BLaER1 treated with 17β-estradiol and CSF1 and Interleukin-3, amounts not matched to agents 10 nM and 100 nM (cell line): ENCODE results near the gene CCT4.
"Not testable (repeated sequence)": the region's sequence is repeated elsewhere in the genome, so short reads cannot be mapped to it uniquely, and the experiment has no call there.

Experiments used
- H3K27ac ChIP-seq, 11 experiments: shearing (Covaris generic); formaldehyde crosslinking; 2 replicates each; pipeline ENCODE4 v1.8.1; 2022
- H3K27me3 ChIP-seq, 11 experiments: shearing (Covaris generic); formaldehyde crosslinking; 2 replicates each; pipeline ENCODE4 v1.8.1; 2022
- H3K36me3 ChIP-seq, 11 experiments: shearing (Covaris generic); formaldehyde crosslinking; 2 replicates each; pipeline ENCODE4 v1.8.1; 2022
- H3K4me1 ChIP-seq, 10 experiments: shearing (Covaris generic); formaldehyde crosslinking; 2 replicates each; pipeline ENCODE4 v1.8.1; 2022
- H3K4me2 ChIP-seq, 11 experiments: shearing (Covaris generic); formaldehyde crosslinking; 2 replicates each; pipeline ENCODE4 v1.8.1; 2022
- H3K4me3 ChIP-seq, 10 experiments: shearing (Covaris generic); formaldehyde crosslinking; 2 replicates each; pipeline ENCODE4 v1.8.1; 2022
- H3K9ac ChIP-seq, 11 experiments: shearing (Covaris generic); formaldehyde crosslinking; 2 replicates each; pipeline ENCODE4 v1.8.1; 2022
- H3K9me3 ChIP-seq, 11 experiments: shearing (Covaris generic); formaldehyde crosslinking; replicated peaks in 1 of 11; 2 replicates each; pipeline ENCODE4 v1.8.1; 2022
- H4K20me1 ChIP-seq, 11 experiments: shearing (Covaris generic); formaldehyde crosslinking; 2 replicates each; pipeline ENCODE4 v1.8.1; 2022
- Cebpa-rat ChIP-seq, 11 experiments: shearing (Covaris generic); IDR thresholded peaks; 2 replicates each; pipeline ENCODE4 v1.8.1; 2022

Gene CCT4

GRCh38 chr2:61887717-61888266, 664 bp downstream of the CCT4 start:
- TF ChIP-seq Cebpa-rat (IDR thresholded peaks at IDR 0.05), result no peak
- Histone ChIP-seq H3K4me1 (peaks cover 20 to 36% (median 24%) of the 10 kb centered on the region in 10 experiments), H3K9me3 (no peaks in the 10 kb centered on the region), H4K20me1 (peaks cover 42 to 54% (median 50%) of the 10 kb centered on the region in 11 experiments; a peak in 21 of 22 replicates), H3K27me3 (no peaks in the 10 kb centered on the region), H3K36me3 (peaks cover 37 to 47% (median 44%) of the 10 kb centered on the region in 11 experiments), H3K4me3 (peak overlapping the region; percentile 79 to 98 (median 90)), H3K4me2 (peak overlapping the region; percentile 82 to 99 (median 91)), H3K27ac (peak overlapping the region; percentile 89 to 97 (median 92)), H3K9ac (peak overlapping the region; percentile 89 to 96 (median 94))

GRCh38 chr2:61885896-61886603, 2.4 kb downstream of the CCT4 start:
- Histone ChIP-seq H3K9ac (peak overlapping the region in 10 of 11 experiments; percentile 89 to 96 (median 94); a peak in 13 of 22 replicates), H3K4me2 (peak overlapping the region; percentile 82 to 99 (median 91)), H3K9me3 (no peaks in the 10 kb centered on the region), H3K4me1 (peaks cover 20 to 36% (median 24%) of the 10 kb centered on the region in 10 experiments), H3K36me3 (peaks cover 53 to 63% (median 61%) of the 10 kb centered on the region in 11 experiments), H3K27ac (no peak overlapping the region), H4K20me1 (peaks cover 47 to 69% (median 58%) of the 10 kb centered on the region in 11 experiments; a peak in 21 of 22 replicates), H3K4me3 (peak overlapping the region; percentile 79 to 98 (median 90); a peak in 14 of 20 replicates), H3K27me3 (no peaks in the 10 kb centered on the region)
- TF ChIP-seq Cebpa-rat (IDR thresholded peaks at IDR 0.05), result no peak

GRCh38 chr2:61882850-61883249, 5.6 kb downstream of the CCT4 start:
- H3K27me3 ChIP-seq, result no peaks in the 10 kb centered on the region
- no peak overlapping the region for H3K9ac ChIP-seq
- no peak overlapping the region for H3K4me3 ChIP-seq
- H3K4me2 ChIP-seq, result no peak overlapping the region
- peaks cover 85 to 95% (median 93%) of the 10 kb centered on the region in 11 experiments for H3K36me3 ChIP-seq
- H3K9me3 ChIP-seq, result no peaks in the 10 kb centered on the region
- no peak overlapping the region for H3K27ac ChIP-seq
- H4K20me1 ChIP-seq, result peaks cover 66 to 98% (median 86%) of the 10 kb centered on the region in 11 experiments; a peak in 21 of 22 replicates
- H3K4me1 ChIP-seq, result peaks cover 14 to 19% (median 15%) of the 10 kb centered on the region in 10 experiments
- no peak for TF ChIP-seq Cebpa-rat (IDR thresholded peaks at IDR 0.05)

GRCh38 chr2:61879351-61879750, 9.1 kb downstream of the CCT4 start:
- not testable (repeated sequence) for H3K27ac ChIP-seq, H3K4me3 ChIP-seq, H3K27me3 ChIP-seq, H3K9ac ChIP-seq, H3K9me3 ChIP-seq, H3K4me1 ChIP-seq, H3K4me2 ChIP-seq
- Histone ChIP-seq H4K20me1 (peaks cover 46 to 98% (median 79%) of the 10 kb centered on the region in 11 experiments; a peak in 21 of 22 replicates), H3K36me3 (peaks cover 98 to 100% (median 100%) of the 10 kb centered on the region in 11 experiments)

GRCh38 chr2:61878761-61879160, 9.7 kb downstream of the CCT4 start:
- Histone ChIP-seq H3K27me3 (no peaks in the 10 kb centered on the region), H4K20me1 (peaks cover 40 to 98% (median 79%) of the 10 kb centered on the region in 11 experiments; a peak in 21 of 22 replicates), H3K9me3 (no peaks in the 10 kb centered on the region), H3K4me1 (no peaks in the 10 kb centered on the region), H3K36me3 (peaks cover 98 to 100% (median 100%) of the 10 kb centered on the region in 11 experiments), H3K4me2 (no peak overlapping the region), H3K9ac (no peak overlapping the region), H3K27ac (no peak overlapping the region), H3K4me3 (no peak overlapping the region)
- TF ChIP-seq Cebpa-rat (IDR thresholded peaks at IDR 0.05), result no peak

- TF ChIP-seq Cebpa-rat (IDR thresholded peaks at IDR 0.05), result no peak
- Histone ChIP-seq H3K9ac (no peak overlapping the region), H3K9me3 (no peaks in the 10 kb centered on the region), H3K36me3 (peaks cover 98 to 100% (median 100%) of the 10 kb centered on the region in 11 experiments), H3K4me2 (no peak overlapping the region), H3K4me1 (no peaks in the 10 kb centered on the region), H3K27me3 (no peaks in the 10 kb centered on the region), H3K27ac (no peak overlapping the region), H3K4me3 (no peak overlapping the region), H4K20me1 (peaks cover 31 to 98% (median 76%) of the 10 kb centered on the region in 11 experiments; a peak in 21 of 22 replicates)
These were observed 10.7 kb downstream of the CCT4 start for GRCh38 chr2:61877571-61878245.

- no peak overlapping the region for H3K4me2 ChIP-seq
- TF ChIP-seq Cebpa-rat (IDR thresholded peaks at IDR 0.05), result no peak
- H3K9ac ChIP-seq, result no peak overlapping the region
- no peaks in the 10 kb centered on the region for H3K27me3 ChIP-seq
- no peaks in the 10 kb centered on the region for H3K4me1 ChIP-seq
- peaks cover 29 to 100% (median 79%) of the 10 kb centered on the region in 11 experiments; a peak in 21 of 22 replicates for H4K20me1 ChIP-seq
- H3K36me3 ChIP-seq, result peaks cover 99 to 100% (median 100%) of the 10 kb centered on the region in 11 experiments
- no peak overlapping the region for H3K27ac ChIP-seq
- H3K4me3 ChIP-seq, result no peak overlapping the region
- no peaks in the 10 kb centered on the region for H3K9me3 ChIP-seq
These were observed 12.1 kb downstream of the CCT4 start for GRCh38 chr2:61876400-61876799.

GRCh38 chr2:61866482-61867089, 21.9 kb downstream of the CCT4 start:
- Histone ChIP-seq H3K9me3 (peaks cover 15 to 30% (median 24%) of the 10 kb centered on the region in 11 experiments; a peak in 18 of 22 replicates), H4K20me1 (peaks cover 0 to 29% (median 18%) of the 10 kb centered on the region in 11 experiments; a peak in 19 of 22 replicates), H3K36me3 (peaks cover 82 to 100% (median 99%) of the 10 kb centered on the region in 11 experiments)
- H3K4me2 ChIP-seq, H3K4me3 ChIP-seq, H3K27me3 ChIP-seq, H3K9ac ChIP-seq, H3K4me1 ChIP-seq, H3K27ac ChIP-seq: not testable (repeated sequence)

GRCh38 chr2:61862085-61862484, 26.4 kb downstream of the CCT4 start:
- H3K4me1 ChIP-seq, result no peaks in the 10 kb centered on the region
- no peak overlapping the region for H3K4me3 ChIP-seq
- peaks cover 38 to 64% (median 55%) of the 10 kb centered on the region in 11 experiments for H3K36me3 ChIP-seq
- no peak overlapping the region for H3K27ac ChIP-seq
- no peak overlapping the region for H3K4me2 ChIP-seq
- H4K20me1 ChIP-seq, result no peaks in the 10 kb centered on the region
- H3K27me3 ChIP-seq, result no peaks in the 10 kb centered on the region
- H3K9ac ChIP-seq, result no peak overlapping the region
- H3K9me3 ChIP-seq, result peaks cover 15 to 30% (median 25%) of the 10 kb centered on the region in 11 experiments; a peak in 18 of 22 replicates
- TF ChIP-seq Cebpa-rat (IDR thresholded peaks at IDR 0.05), result no peak
